Suprapubic skin (tissue), 4 donors: Measurements from ENCODE around the gene KDM2B.

Experiments used
- CTCF ChIP-seq, 2 donors: fragments of 200-600 bp in 1 of 2; fragments of 450-650 bp in 1 of 2; sonication (generic) in 1 of 2; IDR thresholded peaks; one replicate each; pipeline ENCODE4 v1.5.1; 2016 to 2019; ENCODE audit warnings: antibody characterized with exemption in 2 of 2, mild to moderate bottlenecking in 1 of 2, moderate library complexity in 1 of 2
- EP300 ChIP-seq: sonication (generic); formaldehyde crosslinking; IDR thresholded peaks from one replicate; pipeline ENCODE4 v1.6.1; 2017; ENCODE audit warnings: antibody characterized with exemption
- POLR2A ChIP-seq, 2 donors: fragments of 450-650 bp; IDR thresholded peaks; one replicate each; pipeline ENCODE4 v1.6.1; 2017; ENCODE audit warnings: antibody characterized with exemption in 2 of 2, mild to moderate bottlenecking in 2 of 2, moderate library complexity in 2 of 2
- POLR2AphosphoS5 ChIP-seq, 3 donors: sonication (generic); formaldehyde crosslinking; IDR thresholded peaks; one replicate each; pipeline ENCODE4 v1.6.1; 2017; ENCODE audit warnings: antibody characterized with exemption in 3 of 3

- no peak for TF ChIP-seq CTCF (IDR thresholded peaks at IDR 0.05)
- no peak for TF ChIP-seq POLR2AphosphoS5 (IDR thresholded peaks at IDR 0.05)
- no peak for TF ChIP-seq EP300
- TF ChIP-seq POLR2A (IDR thresholded peaks at IDR 0.05), result no peak
These were observed 57.1 kb downstream of the KDM2B start for GRCh38 chr12:121523741-121524140.
